Omental fat pad (tissue), 4 donors: ENCODE data around the gene IRF3. TPM values are rescaled to one million over a fixed set of nuclear protein-coding genes. Genes with fewer than 3 reads are reported as not detected.

Experiments used
- ATAC-seq: fragments of 150-250 bp; one replicate; pipeline ENCODE4 v1.9.1; 2016; ENCODE audit warnings: mild to moderate bottlenecking, moderate library complexity; ENCODE audit not compliant: low FRiP score
- DNase-seq: peaks from one replicate; pipeline ENCODE4 v3.0.0-alpha.2; 2019; ENCODE audit warnings: low spot score
- CTCF ChIP-seq, 3 donors: fragments of 450-650 bp; IDR thresholded peaks; one replicate each; pipeline ENCODE4 v1.5.1; 2016 to 2017; ENCODE audit warnings: antibody characterized with exemption in 3 of 3, mild to moderate bottlenecking in 3 of 3, moderate library complexity in 2 of 3
- total RNA-seq, 4 donors: library from RNA; depleted of rRNA; stranded (reverse); fragments of >200 nt; gene quantifications; one replicate each; pipeline ENCODE4 v1.1.0, GENCODE V29; 2016

The IRF3 gene, protein sequence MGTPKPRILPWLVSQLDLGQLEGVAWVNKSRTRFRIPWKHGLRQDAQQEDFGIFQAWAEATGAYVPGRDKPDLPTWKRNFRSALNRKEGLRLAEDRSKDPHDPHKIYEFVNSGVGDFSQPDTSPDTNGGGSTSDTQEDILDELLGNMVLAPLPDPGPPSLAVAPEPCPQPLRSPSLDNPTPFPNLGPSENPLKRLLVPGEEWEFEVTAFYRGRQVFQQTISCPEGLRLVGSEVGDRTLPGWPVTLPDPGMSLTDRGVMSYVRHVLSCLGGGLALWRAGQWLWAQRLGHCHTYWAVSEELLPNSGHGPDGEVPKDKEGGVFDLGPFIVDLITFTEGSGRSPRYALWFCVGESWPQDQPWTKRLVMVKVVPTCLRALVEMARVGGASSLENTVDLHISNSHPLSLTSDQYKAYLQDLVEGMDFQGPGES
- 10 to 100 TPM; 32.4 to 62.7 (median 36.4) TPM for total RNA-seq

DNA sequence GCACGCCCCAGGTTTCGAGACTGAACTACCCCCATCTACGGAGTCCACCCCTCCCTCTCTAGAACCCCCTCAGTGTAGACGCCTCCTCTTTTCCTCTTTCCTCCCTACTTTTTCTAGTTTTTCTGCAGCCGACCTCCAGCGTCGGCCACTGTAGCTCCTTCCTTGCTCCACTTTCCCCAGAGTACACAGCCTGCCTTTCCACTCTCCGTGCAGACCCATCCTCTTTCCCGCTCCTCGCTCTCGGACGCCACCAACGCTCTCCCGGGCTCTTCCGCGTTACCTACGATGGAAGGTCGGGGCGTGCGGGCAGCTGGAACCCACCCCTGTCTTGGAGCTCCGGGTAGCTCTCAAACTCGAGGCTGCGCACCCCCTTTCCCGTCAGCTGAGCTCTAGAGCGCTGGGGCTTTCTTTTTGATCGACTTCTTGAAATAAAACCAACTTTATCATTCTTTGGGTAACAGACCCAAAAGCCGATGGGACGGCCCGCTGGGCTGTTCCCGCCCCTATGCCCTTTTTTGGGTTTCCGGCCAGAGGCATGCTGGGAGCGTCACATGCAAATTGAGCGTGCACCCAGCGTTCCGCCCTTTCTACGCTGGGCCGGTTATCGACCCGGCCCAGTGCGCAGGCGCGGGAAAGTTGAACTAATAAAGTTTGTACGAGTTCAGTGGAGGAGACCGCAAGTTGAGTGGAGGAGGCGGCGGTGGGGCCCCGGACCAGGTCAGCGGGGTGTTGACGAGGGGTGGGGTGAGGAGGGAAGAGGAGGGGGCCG is at the start of gene IRF3, which contains the start of gene BCL2L12:
IRF3 (minus strand) TSS at position 507 of the 769 bp plus-strand sequence. CDS start 1,019 bp downstream, outside the sequence.
BCL2L12 (plus strand) TSS at position 583 of the 769 bp plus-strand sequence. CDS start 760 bp downstream, outside the sequence.
- peak; percentile 99 for DNase-seq
- no peak for TF ChIP-seq CTCF (IDR thresholded peaks at IDR 0.05)
- ATAC-seq, result peak; percentile 93

- no peak for DNase-seq
- no peak for ATAC-seq
- no peak for TF ChIP-seq CTCF (IDR thresholded peaks at IDR 0.05)
These were observed 47.7 kb upstream of the IRF3 start for GRCh38 chr19:49713236-49713845.

DNA sequence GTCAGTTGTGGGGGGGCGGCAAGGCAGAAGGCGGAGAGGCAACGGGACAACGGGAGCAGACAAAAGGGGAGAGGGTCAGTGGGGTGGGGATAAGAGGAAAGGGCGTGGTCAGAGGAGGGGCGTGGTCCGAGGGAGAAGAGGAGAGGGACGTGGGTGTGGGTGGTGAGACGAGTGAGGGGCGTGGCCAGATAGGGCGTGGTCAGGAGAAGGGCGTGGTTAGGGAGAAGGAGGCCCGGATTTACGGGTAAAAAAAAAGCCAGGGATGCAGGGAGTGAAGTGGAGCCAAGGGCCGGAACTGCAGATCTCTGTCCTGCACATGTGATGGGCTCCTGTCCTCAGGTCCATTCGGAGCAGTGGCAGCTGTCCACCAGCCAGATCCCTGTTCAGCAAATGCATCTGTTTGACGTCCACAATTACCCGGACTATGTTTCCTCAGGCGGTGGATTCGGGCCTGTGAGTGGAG is 46.8 kb upstream of the IRF3 start:
- DNase-seq, result no peak
- TF ChIP-seq CTCF (IDR thresholded peaks at IDR 0.05), result no peak
- peak; percentile 18 for ATAC-seq

DNA sequence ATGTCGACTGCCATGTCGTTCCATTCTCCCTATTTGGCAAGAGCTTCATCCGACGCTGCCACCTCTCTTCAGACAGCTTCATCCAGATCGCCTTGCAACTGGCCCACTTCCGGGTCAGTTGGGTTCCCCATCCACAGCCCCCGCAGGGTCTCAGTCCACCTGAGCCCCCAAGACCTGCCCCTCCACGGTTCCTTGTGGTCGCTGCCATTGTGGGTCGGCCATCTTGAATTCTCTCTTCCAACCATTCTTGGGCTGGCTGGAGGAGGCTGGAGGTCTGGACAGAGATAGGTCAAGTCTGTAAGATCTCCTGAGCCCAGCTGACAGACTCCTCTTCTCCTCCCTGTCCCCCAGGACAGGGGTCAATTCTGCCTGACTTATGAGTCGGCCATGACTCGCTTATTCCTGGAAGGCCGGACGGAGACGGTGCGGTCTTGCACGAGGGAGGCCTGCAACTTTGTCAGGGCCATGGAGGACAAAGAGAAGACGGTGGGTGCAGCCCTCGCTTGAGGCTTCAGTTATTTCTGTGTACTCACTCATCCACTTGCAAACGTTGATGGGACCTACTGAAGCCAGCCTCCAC is 44.8 kb upstream of the IRF3 start:
- ATAC-seq (no peak), DNase-seq (no peak)
- no peak for TF ChIP-seq CTCF (IDR thresholded peaks at IDR 0.05)

GRCh38 chr19:49705919-49706318 is 40.3 kb upstream of the IRF3 start:
- no peak for TF ChIP-seq CTCF (IDR thresholded peaks at IDR 0.05)
- ATAC-seq (no peak), DNase-seq (no peak)

DNA sequence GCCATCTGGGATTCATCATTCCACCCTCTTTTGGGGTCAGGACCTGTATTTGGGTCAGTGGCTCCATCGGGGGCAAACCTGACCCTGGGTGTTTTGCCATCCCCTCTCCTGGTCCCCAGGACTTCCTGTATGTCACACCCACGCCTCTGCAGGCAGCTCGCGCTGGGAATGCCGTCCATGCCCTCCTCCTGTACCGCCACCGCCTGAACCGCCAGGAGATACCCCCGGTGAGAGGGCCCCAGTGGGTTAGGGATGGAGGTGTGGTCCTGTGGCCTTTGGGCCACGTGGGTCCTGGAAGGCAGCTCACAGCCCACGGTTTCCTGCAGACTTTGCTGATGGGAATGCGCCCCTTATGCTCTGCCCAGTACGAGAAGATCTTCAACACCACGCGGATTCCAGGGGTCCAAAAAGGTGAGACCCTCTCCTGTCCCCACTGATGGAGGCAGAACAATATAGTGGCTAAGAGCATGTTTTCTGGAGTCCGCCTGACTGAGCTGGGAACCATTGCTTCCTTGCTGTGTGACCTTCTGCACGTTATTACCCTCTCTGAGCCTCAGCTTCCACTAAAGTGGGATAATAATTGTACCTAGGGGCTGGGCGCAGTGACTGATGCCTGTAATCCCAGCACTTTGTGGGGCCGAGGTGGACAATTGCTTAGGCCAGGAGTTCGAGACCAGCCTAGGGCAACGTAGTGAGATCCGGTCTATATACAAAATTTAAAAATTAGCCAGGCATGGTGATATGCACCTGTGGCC is 39.4 kb upstream of the IRF3 start:
- no peak for DNase-seq
- no peak for ATAC-seq
- TF ChIP-seq CTCF (IDR thresholded peaks at IDR 0.05), result no peak
